ENCODE measurements around the gene NEXN. TPM values are rescaled to one million over a fixed set of nuclear protein-coding genes. Genes with fewer than 3 reads are reported as not detected.

Gene NEXN
- total and polyA plus RNA-seq, 10 donors, result 3.4 to 9.9 (median 6.1) TPM

GRCh38 chr1:77900687-77901293 is 12.4 kb downstream of the NEXN start:
- Histone ChIP-seq H3K36me3 (no peaks in the 10 kb centered on the region), H3K4me1 (no peaks in the 10 kb centered on the region), H3K4me3 (no peak overlapping the region), H3K9me3 (no peaks in the 10 kb centered on the region), H3K27ac (no peak overlapping the region), H3K27me3 (replicated peaks in 1 of 7) (no peaks in the 10 kb centered on the region)
- WGBS, 5 donors, result 35 to 41% (median 37%) methylated on average over 4 of the region's 4 CpGs
- intact Hi-C loops (cut with DNase I; ENCODE audit: low total_unique reads), result no loop called here
- TF ChIP-seq POLR2AphosphoS5 (IDR thresholded peaks at IDR 0.05) (no peak), CTCF (IDR thresholded peaks at IDR 0.05 in 8 of 11, conservative IDR thresholded peaks at IDR 0.05 in 3 of 11) (peak in 7 of 11 experiments; percentile 28 to 49 (median 31))
- DNase-seq, result no peak

- intact Hi-C loops (cut with DNase I; ENCODE audit: low total_unique reads), result no loop called here
- H3K27me3 ChIP-seq (replicated peaks in 1 of 7), result no peaks in the 10 kb centered on the region
- no peaks in the 10 kb centered on the region for H3K36me3 ChIP-seq
- H3K9me3 ChIP-seq, result no peaks in the 10 kb centered on the region
- no peak overlapping the region for H3K27ac ChIP-seq
- DNase-seq, result no peak
- no peak for TF ChIP-seq CTCF (IDR thresholded peaks at IDR 0.05 in 8 of 11, conservative IDR thresholded peaks at IDR 0.05 in 3 of 11)
- no peak for TF ChIP-seq POLR2A (IDR thresholded peaks at IDR 0.05)
- TF ChIP-seq POLR2AphosphoS5 (IDR thresholded peaks at IDR 0.05), result no peak
- no peaks in the 10 kb centered on the region for H3K4me1 ChIP-seq
- no peak overlapping the region for H3K4me3 ChIP-seq
- WGBS, 5 donors, result 47 to 85% (median 72%) methylated on average over 1 of the region's 1 CpG
Measured at GRCh38 chr1:77905603-77906002, 17.2 kb downstream of the NEXN start.

- H3K27ac ChIP-seq, result no peak overlapping the region
- TF ChIP-seq POLR2AphosphoS5 (IDR thresholded peaks at IDR 0.05) (no peak), CTCF (IDR thresholded peaks at IDR 0.05 in 8 of 11, conservative IDR thresholded peaks at IDR 0.05 in 3 of 11) (no peak)
- 90 to 98% (median 96%) methylated on average over 2 of the region's 2 CpGs for WGBS, 5 donors
- no peaks in the 10 kb centered on the region for H3K4me1 ChIP-seq
- no peaks in the 10 kb centered on the region for H3K9me3 ChIP-seq
- intact Hi-C loops (cut with DNase I; ENCODE audit: low total_unique reads), result no loop called here
- no peak overlapping the region for H3K4me3 ChIP-seq
- H3K36me3 ChIP-seq, result no peaks in the 10 kb centered on the region
- no peak for DNase-seq
- no peaks in the 10 kb centered on the region for H3K27me3 ChIP-seq (replicated peaks in 1 of 7)
Measured at GRCh38 chr1:77906019-77906545, 17.7 kb downstream of the NEXN start.

GRCh38 chr1:77906624-77907023 is 18.2 kb downstream of the NEXN start:
- TF ChIP-seq POLR2A (IDR thresholded peaks at IDR 0.05), result no peak
- no peak for TF ChIP-seq POLR2AphosphoS5 (IDR thresholded peaks at IDR 0.05)
- no peak for TF ChIP-seq CTCF (IDR thresholded peaks at IDR 0.05 in 8 of 11, conservative IDR thresholded peaks at IDR 0.05 in 3 of 11)
- Histone ChIP-seq H3K27me3 (replicated peaks in 1 of 7) (no peaks in the 10 kb centered on the region), H3K36me3 (no peaks in the 10 kb centered on the region), H3K27ac (no peak overlapping the region), H3K9me3 (no peaks in the 10 kb centered on the region), H3K4me1 (no peaks in the 10 kb centered on the region), H3K4me3 (no peak overlapping the region)
- no peak for DNase-seq
- 79 to 97% (median 93%) methylated on average over 1 of the region's 1 CpG for WGBS, 5 donors
- intact Hi-C loops (cut with DNase I; ENCODE audit: low total_unique reads), result no loop called here
